IPS-11a (cell line): ENCODE results near the gene ANKRD60.

Experiments
- H3K4me3 ChIP-seq: one replicate; pipeline ENCODE4 v1.5.1; 2013; ENCODE audit warnings: low read depth, low read length, control low read depth

The ANKRD60 gene, protein sequence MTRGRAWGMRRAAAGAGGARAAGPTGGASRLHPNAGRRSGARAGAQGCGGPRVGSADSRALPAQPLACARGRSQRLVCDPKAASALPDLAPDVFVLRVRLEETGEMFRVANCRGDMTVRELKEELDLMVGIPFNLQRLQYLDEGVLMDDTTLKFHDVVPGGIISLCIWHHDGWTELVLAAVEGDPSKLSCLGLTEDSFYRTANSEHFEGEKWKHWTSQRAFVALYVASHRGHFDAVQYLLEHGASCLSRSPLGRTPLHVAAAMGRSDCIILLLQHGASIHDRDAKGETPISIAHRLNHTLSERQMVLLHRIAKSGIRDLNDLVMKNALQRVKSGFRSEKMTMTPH

DNA sequence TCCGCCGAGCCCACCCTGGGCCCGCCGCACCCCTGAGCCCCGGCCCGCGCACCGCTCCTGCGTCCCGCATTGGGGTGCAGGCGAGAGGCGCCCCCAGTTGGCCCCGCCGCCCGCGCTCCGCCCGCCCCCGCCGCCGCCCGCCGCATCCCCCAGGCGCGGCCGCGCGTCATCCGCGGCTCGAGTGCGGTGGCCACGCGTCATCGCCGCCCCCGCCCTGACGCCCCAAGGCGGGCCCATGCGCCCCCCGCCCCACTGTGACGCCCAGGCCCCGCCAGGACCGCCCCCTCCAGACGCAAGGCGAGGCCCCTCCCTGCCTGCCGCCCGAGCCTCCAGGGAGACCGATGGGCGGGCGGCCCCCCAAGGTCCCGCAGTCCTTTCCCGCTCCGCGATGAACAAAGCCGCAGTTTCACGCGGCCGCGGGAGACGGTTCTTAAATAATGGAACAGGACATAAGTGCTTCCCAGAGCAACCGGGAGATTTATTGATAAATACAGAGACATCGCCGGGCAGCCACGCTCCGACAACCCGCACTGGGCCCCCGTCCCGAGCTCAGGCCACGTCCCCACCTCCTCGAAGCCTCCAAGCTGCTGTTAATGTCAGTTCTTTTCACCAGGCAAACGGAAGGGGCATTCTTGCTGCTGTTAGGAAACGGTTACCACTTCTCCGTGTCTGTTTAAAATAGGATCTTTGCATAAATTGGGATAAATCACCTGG, at the start of gene ANKRD60:
ANKRD60 (minus strand) TSS at position 170 of the 714 bp plus-strand sequence; CDS start at position 170, 0 bp downstream.
- H3K4me3 ChIP-seq, result peak within 1 kb of the TSS; percentile 55

DNA sequence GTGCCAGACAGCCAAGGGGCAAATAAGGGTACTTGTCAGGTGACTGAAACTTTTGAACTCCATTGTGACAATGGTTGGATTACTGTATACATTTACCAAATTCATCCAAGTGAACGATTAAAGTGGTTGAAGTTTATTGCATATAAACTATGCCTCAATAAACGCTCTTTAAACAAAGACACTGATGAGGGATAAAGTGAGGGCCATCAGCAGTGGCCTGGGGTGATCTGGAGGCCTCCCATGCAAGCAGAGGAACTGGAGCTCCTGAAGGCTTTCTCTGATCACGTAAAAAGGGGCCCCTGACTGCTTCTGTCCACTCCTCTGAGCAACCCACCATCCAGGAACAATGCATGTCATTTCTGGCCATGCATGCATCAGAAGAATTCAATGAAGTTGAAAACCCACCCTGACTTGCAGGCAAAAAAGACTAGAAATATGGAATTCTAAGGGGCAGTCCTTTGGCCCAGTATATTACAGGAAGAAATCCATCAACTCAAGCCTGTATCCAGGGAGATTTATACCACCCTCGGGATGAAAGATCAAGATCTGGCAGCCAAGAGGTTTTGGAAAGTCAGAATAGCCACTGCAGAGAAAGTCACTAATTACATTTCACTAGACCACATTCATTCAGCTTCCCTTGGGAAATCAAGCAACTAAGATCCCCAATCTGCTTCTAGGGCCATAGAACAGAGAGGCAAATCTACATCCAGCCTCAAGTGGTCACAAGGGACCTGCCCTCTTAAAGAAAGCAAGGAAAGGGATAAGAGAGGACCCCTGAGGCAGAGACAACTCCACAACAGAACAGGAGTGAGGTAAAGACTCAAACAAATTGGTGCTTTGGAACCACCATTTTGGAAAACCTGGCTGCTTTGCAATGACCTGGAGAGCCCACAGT, 49.4 kb upstream of the ANKRD60 start:
- no peak overlapping the region for H3K4me3 ChIP-seq

DNA sequence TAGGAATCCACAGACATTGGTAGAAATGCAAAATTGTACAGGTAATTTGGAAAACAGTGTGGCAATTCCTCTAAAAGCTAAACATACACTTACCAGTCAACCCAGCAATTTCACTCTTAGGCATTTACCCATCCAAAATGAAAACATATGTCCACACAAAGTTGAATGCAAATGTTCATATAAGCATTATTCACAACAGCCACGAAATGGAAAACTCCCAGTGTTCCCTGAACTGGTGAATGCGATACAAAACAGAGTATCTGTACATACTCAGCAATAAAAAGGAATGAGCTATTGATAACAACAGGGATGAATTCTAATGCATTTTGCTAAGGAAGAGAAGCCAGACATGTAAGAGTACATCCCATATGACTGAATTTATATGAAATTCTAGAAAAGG, 48.7 kb upstream of the ANKRD60 start:
- H3K4me3 ChIP-seq, result no peak overlapping the region

DNA sequence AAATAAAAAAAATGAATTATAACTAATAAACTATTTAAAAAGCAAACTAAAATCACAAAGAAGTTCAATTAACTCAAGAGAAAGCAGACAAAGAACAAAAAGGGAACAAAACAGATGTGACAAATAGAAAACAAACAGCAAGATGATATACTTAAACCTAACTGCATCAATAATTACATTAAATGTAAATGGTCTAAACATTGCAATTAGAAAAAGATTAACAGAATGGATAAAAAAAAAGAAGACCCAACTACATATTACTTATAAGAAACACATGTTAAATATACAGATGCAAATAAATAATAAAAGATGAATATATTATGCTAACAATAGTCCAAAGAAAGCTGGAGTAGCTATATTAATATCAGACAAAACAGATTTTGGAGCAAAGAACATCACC, 45.9 kb upstream of the ANKRD60 start:
- H3K4me3 ChIP-seq, result no peak overlapping the region

DNA sequence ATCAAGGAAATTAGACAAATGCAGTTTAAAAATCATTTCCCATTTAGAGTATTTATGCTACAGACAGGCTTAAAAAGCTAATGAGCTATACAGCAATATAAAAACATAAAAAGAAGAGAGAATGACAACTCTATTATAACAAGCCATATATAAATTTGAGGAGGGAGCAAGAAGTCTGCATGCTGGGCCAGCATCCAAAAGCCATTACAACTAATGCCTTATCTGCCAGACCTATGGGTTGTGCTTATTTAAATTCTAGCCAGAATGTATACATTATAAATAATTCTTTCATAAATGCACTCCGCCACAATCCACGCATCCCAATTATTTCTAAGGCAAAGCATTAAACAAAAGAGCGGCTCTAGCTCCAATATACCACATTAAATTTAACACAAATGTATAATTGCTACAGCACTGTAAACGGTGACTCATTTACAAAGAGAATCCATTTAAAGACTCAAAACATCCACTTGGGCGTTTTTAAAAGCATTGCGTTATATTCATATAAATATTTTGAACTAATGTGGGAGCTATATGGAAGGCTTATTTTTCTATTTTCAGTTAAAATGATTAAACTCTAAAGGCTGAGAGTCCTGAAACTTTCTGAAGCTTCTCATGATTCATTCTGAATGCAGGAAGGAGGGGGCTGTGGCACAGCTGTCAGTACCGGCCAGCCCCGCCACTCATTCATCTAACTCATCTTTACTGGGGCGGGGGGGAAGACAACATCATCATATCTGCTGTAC, 43.3 kb upstream of the ANKRD60 start:
- no peak overlapping the region for H3K4me3 ChIP-seq

DNA sequence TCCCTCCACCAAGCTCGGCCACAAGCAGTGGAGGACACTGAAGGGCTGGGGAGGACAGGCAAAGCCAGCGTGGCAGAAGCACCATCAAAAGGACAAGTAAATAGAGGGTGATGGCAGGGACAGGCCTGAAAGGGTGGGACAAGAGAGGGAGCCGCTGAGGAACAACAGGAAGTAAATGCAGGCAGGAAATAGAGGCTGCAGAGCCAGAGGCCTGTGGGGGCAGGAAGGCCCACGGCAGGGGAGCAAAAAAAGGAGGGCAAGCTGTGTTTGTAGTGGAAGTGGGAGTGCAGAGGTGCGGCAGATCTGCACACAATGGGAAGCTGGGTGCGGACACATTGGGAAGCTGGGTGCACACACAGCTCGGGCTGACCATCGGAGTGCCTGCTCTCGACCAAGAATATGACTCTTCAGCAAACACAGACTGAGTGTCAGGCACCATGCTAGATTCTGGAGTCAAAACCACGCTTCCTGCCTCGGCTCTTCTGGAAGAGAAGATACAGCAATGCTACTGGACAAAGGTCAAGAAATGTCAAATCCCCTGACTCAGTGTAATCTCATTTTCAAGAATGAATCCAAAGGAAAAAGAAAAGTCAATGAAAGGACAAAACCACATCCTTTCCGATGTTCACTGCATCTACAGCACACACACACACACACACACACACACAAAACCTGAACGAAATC, 40.6 kb upstream of the ANKRD60 start:
- no peak overlapping the region for H3K4me3 ChIP-seq

DNA sequence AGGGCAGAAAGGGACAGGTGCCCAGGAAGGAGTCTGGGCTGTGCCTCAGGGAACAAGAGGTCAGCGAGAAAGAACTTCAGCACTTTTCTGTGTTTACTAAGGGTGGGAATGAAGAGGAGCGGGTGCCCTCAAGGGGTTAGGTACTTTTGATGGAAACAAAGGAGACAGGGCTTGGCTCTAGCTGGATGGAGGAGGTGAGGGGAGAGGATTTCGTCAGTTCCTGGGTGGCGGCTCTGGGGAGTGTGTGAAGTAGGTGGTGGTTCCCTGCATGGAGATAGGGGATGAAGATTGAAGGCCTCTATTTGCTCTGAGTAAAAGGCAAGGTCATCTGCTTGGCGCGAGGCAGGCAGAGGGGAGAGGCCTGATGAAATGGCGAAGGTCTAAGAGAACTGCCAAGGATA, 40.0 kb upstream of the ANKRD60 start:
- H3K4me3 ChIP-seq, result no peak overlapping the region

DNA sequence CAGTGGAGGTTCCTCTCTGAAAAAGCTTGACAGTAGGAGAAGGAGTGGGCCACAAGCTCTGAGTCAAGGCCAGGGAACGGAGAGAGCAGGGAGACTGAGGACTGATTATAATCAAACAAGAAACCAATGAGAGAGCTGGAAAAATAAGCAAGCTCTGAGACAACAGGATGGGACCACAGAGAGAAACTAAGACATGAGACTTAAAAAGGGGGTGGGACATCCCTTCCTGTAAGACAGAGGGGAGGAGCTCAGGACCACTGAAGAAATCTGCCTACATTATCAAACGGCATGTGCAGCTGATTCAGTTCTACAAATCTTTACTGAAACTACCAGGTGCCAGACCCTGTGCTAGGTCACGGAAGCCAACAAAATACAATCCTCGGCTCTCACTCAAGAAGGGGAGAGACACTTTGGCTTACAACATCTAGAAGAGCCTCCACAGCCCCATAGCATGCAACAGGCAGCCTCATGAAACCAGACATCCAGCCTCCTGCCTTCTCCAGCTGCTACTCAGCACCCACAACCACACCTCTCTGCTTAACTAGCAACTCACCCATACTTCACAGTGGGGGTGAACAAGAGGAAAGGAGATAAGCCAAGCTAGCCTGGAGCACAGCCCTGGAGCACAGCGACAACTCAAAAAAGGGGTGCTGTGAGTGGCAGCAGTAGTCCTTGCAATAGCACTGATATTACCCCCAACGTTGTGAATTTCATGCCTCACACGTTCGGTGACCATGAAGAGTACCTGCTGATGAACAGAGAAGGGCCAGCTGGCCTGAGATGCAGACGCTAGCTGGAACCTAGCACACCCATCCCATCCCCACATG, 39.1 kb upstream of the ANKRD60 start:
- H3K4me3 ChIP-seq, result no peak overlapping the region

DNA sequence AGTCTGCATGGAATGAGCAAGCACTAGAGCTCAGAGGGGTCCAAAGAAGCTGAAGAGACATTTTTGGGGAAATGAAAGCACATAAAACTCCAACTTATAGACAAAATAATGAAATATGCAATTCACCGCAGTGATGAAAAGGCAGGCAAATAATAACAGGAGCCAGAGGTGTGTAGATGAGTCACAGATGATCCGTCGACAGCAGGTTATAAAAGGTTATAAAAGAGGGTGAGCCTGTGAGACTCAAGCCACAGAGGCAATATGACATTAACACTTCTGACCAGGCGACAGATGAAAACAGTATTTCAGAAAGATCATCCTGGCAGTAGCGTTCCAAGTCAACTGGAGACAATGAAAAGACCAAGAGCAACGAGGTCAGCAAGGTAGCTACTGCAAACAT, 35.8 kb upstream of the ANKRD60 start:
- H3K4me3 ChIP-seq, result no peak overlapping the region

DNA sequence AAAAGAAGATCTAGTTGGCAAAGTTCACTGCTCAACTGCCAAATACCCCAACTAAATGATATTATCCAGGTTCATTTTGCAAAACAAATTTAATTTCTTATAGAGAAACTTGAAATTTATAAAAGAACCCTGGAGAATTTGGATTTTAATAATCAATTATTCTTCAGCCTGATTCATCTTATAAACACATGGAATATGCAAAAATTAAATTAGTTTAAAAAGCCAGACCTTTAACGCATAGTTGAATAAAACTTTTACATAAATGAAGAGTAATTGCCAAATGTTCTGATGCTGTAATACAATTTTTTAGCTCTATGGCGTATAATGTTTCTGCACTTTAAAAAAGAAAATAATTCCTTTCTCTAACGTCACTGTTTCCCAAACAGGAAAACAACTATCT, 33.2 kb upstream of the ANKRD60 start:
- H3K4me3 ChIP-seq, result no peak overlapping the region

DNA sequence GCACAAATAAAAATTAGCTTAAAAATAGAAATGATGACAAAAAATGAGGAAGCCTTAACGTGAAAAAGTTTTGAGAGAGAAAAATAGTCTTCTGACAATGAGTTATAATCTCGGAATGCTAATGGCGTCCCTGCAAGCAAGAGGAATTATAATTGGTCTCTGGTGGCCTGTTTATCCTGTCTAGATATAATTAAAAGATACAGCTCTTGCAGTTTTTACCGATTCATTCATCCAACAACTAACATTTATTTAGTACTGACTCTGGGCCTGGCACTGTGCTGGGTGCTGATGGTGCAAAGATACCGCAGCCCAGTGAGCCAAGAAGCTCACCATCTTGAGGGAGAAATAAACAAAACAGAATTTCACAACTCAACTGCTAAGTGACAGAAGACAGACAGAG, 31.6 kb upstream of the ANKRD60 start:
- H3K4me3 ChIP-seq, result no peak overlapping the region

DNA sequence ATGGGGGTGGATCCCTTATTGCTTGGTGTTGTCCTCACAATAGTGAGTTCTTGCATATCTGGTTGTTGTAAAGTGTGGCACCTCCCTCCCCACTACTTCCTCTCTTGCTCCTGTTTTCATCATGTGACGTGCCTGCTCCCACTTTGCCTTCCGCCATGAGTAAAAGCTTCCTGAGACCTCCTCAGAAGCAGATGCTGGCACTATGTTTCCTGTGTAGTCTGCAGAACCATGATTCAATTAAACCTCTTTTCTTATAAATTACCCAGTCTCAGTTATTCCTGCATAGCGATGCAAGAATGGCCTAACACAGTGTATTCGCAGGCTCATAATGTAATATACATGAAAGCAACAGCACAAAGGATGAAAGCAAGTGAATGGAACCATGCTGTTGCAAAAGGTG, 28.4 kb upstream of the ANKRD60 start:
- H3K4me3 ChIP-seq, result no peak overlapping the region

DNA sequence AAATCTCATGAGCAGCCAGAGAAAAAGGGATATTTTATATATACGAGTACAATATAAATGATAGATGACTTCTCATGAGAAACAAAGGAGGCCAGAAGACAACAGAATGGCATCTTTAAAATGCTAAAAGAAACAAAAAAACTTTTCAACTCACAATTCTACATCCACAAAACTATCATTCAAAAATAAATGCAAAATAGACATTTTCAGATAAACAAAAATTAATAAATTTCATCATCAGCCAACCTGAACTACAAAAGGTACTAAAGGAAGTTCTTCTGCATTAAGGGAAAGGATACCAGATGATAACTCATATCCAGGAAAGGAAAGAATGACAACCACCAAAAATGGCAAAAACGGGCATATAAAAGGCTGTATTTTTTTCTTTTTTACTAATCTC, 27.9 kb upstream of the ANKRD60 start:
- H3K4me3 ChIP-seq, result no peak overlapping the region

DNA sequence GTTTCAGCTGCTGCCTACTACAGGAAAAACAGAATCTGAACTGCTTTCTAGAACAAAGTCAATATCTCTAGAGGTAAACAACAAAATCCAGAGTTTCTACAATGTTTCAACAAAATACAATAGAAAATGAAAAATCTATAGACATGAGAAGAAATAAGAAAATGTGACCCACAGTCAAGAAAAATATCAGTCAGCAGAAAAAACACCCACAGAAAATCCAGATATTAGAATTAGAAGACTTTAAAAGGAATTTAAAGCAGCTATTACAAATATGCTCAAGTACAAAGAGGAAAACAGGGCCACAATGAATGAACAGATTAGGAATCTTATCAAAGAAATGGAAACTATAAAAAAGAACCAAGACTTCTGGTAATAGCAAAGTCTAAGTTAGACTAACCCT, 26.4 kb upstream of the ANKRD60 start:
- no peak overlapping the region for H3K4me3 ChIP-seq

DNA sequence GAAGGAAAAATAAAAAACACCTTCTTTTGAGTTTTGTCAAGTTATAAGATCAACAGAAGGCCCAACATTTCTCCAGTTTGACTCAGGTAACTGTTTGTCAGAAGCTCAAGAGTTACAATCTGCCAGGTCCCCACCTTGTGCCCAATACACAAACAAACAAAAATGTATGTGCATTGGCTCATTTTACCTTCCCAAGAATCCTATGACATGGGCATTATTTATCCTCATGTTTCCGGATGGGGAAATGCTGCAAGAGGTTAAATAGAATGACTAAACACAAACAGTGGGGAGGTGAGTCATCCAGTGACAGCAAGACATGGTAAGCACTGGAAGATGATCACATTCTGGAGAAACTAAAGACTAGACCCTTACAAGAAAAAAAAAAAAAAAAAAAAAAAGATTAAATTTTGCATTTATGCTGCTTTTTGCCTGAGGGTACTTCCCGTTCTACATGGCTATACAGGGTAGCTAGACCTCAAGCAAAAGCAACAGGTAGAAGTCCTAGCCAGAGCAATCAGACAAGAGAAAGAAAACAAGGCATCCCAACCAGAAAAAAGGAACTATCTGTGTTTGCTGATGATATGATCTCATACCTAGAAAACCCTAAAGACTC, 23.6 kb upstream of the ANKRD60 start:
- H3K4me3 ChIP-seq, result no peak overlapping the region

DNA sequence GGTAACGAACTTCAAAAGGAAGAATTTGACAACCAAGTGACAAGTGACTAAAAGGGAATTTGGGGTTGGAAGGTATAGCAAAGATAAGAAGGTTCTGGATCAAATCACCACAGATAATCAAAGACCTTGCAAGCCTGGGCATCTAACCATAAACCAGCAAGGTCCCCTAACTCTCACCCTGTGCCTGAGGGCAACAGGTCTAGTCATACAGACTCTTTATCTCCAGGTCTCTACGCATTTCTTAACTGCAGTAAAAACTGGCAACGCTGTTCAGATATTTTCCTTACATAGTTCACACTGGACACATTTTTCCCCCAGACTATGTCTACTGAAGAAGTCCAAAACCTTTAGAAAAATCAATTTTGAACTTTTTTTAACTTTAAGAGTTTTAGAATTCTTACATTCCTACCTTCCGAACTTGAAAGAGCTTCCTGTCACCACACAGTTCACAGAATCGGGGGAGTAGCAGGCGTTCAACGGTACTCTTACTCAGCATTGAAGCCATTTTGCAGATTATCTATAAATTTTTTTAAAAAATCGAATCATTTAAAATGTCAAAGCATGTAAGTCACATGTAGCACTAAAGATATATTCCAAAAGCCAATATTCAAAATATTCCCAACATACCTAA, 23.0 kb upstream of the ANKRD60 start:
- H3K4me3 ChIP-seq, result no peak overlapping the region

DNA sequence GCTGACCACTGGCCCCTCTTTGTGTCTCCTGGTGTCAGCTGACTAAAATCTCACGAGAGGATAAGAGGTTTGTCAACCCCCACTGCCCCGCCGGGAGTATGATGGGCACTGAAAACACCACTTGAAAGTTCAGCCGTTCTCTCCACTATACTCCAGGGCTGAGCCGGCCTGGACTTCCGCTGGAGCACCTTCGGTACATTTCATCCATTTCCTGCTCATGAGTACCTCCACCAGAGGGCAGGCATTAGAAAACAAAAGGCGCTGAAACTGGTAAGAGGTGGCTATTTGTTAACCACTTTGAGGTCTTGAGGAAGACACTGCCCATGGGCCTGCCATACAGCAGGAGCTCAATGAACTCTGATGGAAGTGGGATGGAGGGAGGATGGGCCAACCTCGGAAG, 17.9 kb upstream of the ANKRD60 start:
- H3K4me3 ChIP-seq, result no peak overlapping the region

DNA sequence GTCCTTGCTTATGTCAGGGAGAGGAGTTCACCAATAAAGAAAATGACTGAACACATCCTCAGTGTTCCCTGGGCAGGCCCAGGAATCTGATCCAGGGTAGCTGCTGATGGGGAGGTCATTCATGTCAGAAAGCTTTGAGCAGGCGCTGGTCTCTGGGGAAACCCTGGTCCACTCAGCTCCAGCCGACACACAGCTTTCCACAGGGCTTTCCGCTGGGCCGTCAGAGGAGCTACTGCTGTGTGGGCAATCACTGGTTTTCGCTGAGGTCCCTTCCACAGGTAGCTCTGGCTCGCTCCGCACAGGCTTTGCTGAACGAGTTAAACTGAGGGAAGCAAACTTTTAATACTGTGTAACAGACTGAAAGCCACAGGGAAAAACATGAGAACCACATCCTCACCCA, 17.5 kb upstream of the ANKRD60 start:
- no peak overlapping the region for H3K4me3 ChIP-seq
